ENCODE measurements around the gene TESK1. TPM values are rescaled to one million over a fixed set of nuclear protein-coding genes. Genes with fewer than 3 reads are reported as not detected.
"Not testable (repeated sequence)": the region's sequence is repeated elsewhere in the genome, so short reads cannot be mapped to it uniquely, and the experiment has no call there.

Gene TESK1
- total RNA-seq, 3 donors from 2014 or later: 26.5 to 50.4 (median 33.8) TPM

GRCh38 chr9:35570709-35571504 lies 34.2 kb upstream of the TESK1 start:
- H3K27ac ChIP-seq: no peak overlapping the region
- no peak overlapping the region for H3K4me3 ChIP-seq
- no peaks in the 10 kb centered on the region for H3K36me3 ChIP-seq

GRCh38 chr9:35574578-35575122 lies 30.4 kb upstream of the TESK1 start:
- Histone ChIP-seq H3K36me3 (no peaks in the 10 kb centered on the region), H3K27me3 (no peaks in the 10 kb centered on the region), H3K9me3 (peaks cover 0 to 3% of the 10 kb centered on the region in 2 donors), H3K4me1 (no peaks in the 10 kb centered on the region), H3K4me3 (no peak overlapping the region), H3K27ac (no peak overlapping the region)
- TF ChIP-seq POLR2A (IDR thresholded peaks at IDR 0.05) (no peak), CTCF (IDR thresholded peaks at IDR 0.05) (no peak), POLR2AphosphoS5 (IDR thresholded peaks at IDR 0.05) (no peak)
- DNase-seq (ENCODE audit: low spot score in 2 of 2): no peak
- intact Hi-C loops (cut with DNase I; ENCODE audit: low total_unique reads): no loop called here

More at GRCh38 chr9:35570709-35571504, 34.2 kb upstream of the TESK1 start:
- TF ChIP-seq POLR2AphosphoS5 (IDR thresholded peaks at IDR 0.05) (no peak), CTCF (IDR thresholded peaks at IDR 0.05) (no peak), POLR2A (IDR thresholded peaks at IDR 0.05) (no peak)
- Histone ChIP-seq H3K27me3 (no peaks in the 10 kb centered on the region), H3K9me3 (no peaks in the 10 kb centered on the region), H3K4me1 (no peaks in the 10 kb centered on the region)
- DNase-seq (ENCODE audit: low spot score in 2 of 2): no peak
- intact Hi-C loops (cut with DNase I; ENCODE audit: low total_unique reads): no loop called here

GRCh38 chr9:35575478-35575877 lies 29.6 kb upstream of the TESK1 start:
- Histone ChIP-seq H3K27me3 (no peaks in the 10 kb centered on the region), H3K9me3 (peaks cover 0 to 11% of the 10 kb centered on the region in 2 donors), H3K4me3 (no peak overlapping the region), H3K4me1 (no peaks in the 10 kb centered on the region), H3K27ac (no peak overlapping the region), H3K36me3 (no peaks in the 10 kb centered on the region)
- no peak for TF ChIP-seq CTCF (IDR thresholded peaks at IDR 0.05)
- TF ChIP-seq POLR2A (IDR thresholded peaks at IDR 0.05): no peak
- TF ChIP-seq POLR2AphosphoS5 (IDR thresholded peaks at IDR 0.05): no peak
- no peak for DNase-seq (ENCODE audit: low spot score in 2 of 2)
- intact Hi-C loops (cut with DNase I; ENCODE audit: low total_unique reads): no loop called here

- H3K27me3 ChIP-seq: no peaks in the 10 kb centered on the region
- no peak for TF ChIP-seq POLR2AphosphoS5 (IDR thresholded peaks at IDR 0.05)
- no peak for TF ChIP-seq CTCF (IDR thresholded peaks at IDR 0.05)
- TF ChIP-seq POLR2A (IDR thresholded peaks at IDR 0.05): no peak
- no peaks in the 10 kb centered on the region for H3K4me1 ChIP-seq
- no peaks in the 10 kb centered on the region for H3K36me3 ChIP-seq
- no peak for DNase-seq (ENCODE audit: low spot score in 2 of 2)
- no peak overlapping the region for H3K4me3 ChIP-seq
- no peak overlapping the region for H3K27ac ChIP-seq
- intact Hi-C loops (cut with DNase I; ENCODE audit: low total_unique reads): no loop called here
- H3K9me3 ChIP-seq: peaks cover 0 to 11% of the 10 kb centered on the region in 2 donors
Observed at GRCh38 chr9:35577486-35577885, 27.6 kb upstream of the TESK1 start.

GRCh38 chr9:35579130-35579529 lies 25.9 kb upstream of the TESK1 start:
- no peaks in the 10 kb centered on the region for H3K27me3 ChIP-seq
- no peaks in the 10 kb centered on the region for H3K36me3 ChIP-seq
- H3K27ac ChIP-seq: no peak overlapping the region
- no peaks in the 10 kb centered on the region for H3K4me1 ChIP-seq
- no peak for DNase-seq (ENCODE audit: low spot score in 2 of 2)
- H3K9me3 ChIP-seq: peaks cover 0 to 11% of the 10 kb centered on the region in 2 donors
- no peak for TF ChIP-seq CTCF (IDR thresholded peaks at IDR 0.05)
- TF ChIP-seq POLR2AphosphoS5 (IDR thresholded peaks at IDR 0.05): no peak
- no peak for TF ChIP-seq POLR2A (IDR thresholded peaks at IDR 0.05)
- intact Hi-C loops (cut with DNase I; ENCODE audit: low total_unique reads): no loop called here
- H3K4me3 ChIP-seq: no peak overlapping the region

- H3K4me1 ChIP-seq; H3K27ac ChIP-seq; intact Hi-C loops (cut with DNase I; ENCODE audit: low total_unique reads); H3K36me3 ChIP-seq; H3K27me3 ChIP-seq; H3K4me3 ChIP-seq; DNase-seq (ENCODE audit: low spot score in 2 of 2): not testable (repeated sequence)
- peaks cover 0 to 11% of the 10 kb centered on the region in 2 donors for H3K9me3 ChIP-seq
Observed at GRCh38 chr9:35579659-35580227, 25.3 kb upstream of the TESK1 start.

GRCh38 chr9:35583521-35583920 lies 21.5 kb upstream of the TESK1 start:
- peaks cover 0 to 16% of the 10 kb centered on the region in 2 donors for H3K9me3 ChIP-seq
- H3K36me3 ChIP-seq; H3K27me3 ChIP-seq; DNase-seq (ENCODE audit: low spot score in 2 of 2); H3K4me3 ChIP-seq; H3K4me1 ChIP-seq; intact Hi-C loops (cut with DNase I; ENCODE audit: low total_unique reads); H3K27ac ChIP-seq: not testable (repeated sequence)

Measured in breast epithelium (tissue), 4 donors.